NB4 (cell line): Measurements from ENCODE around the gene SUPV3L1.

Experiments used
- MYC ChIP-seq: IDR thresholded peaks from 2 replicates; pipeline ENCODE4 v1.6.1; 2011; ENCODE audit warnings: low read depth, low read length
- POLR2A ChIP-seq: IDR thresholded peaks from 2 replicates; pipeline ENCODE4 v1.6.1; 2011; ENCODE audit warnings: mild to moderate bottlenecking; ENCODE audit not compliant: insufficient read length; ENCODE audit errors: extremely low read depth
- TF ChIP-seq, protein P1 (sequence below): IDR thresholded peaks from one replicate; pipeline ENCODE4 v1.5.1; 2012; ENCODE audit warnings: low read depth, low read length
- TF ChIP-seq, protein P2 (sequence below): IDR thresholded peaks from 2 replicates; pipeline ENCODE4 v1.6.1; 2011; ENCODE audit warnings: low read depth, low read length

DNA sequence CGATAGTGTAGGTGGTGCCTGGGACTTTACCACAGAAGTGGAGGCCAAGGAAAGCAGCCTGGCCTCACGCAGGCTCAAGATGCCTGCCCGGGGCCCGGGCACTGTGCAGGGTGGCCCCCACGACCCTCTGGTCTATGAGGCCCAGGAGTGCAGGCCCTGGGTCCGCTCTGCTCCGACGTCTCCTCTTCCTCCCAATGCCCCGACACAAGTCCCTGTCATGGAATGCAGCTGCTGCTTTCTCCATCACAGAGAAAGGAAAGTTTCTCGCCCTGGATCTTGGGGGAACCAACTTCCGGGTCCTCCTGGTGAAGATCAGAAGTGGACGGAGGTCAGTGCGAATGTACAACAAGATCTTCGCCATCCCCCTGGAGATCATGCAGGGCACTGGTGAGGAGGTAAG, 70.0 kb downstream of the SUPV3L1 start:
- TF ChIP-seq, protein P1, sequence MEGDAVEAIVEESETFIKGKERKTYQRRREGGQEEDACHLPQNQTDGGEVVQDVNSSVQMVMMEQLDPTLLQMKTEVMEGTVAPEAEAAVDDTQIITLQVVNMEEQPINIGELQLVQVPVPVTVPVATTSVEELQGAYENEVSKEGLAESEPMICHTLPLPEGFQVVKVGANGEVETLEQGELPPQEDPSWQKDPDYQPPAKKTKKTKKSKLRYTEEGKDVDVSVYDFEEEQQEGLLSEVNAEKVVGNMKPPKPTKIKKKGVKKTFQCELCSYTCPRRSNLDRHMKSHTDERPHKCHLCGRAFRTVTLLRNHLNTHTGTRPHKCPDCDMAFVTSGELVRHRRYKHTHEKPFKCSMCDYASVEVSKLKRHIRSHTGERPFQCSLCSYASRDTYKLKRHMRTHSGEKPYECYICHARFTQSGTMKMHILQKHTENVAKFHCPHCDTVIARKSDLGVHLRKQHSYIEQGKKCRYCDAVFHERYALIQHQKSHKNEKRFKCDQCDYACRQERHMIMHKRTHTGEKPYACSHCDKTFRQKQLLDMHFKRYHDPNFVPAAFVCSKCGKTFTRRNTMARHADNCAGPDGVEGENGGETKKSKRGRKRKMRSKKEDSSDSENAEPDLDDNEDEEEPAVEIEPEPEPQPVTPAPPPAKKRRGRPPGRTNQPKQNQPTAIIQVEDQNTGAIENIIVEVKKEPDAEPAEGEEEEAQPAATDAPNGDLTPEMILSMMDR, result no peak
- TF ChIP-seq, protein P2, sequence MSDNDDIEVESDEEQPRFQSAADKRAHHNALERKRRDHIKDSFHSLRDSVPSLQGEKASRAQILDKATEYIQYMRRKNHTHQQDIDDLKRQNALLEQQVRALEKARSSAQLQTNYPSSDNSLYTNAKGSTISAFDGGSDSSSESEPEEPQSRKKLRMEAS, result no peak
- TF ChIP-seq POLR2A, result no peak
- no peak for TF ChIP-seq MYC
